GM21529 (cell line): ENCODE measurements around the gene STMP1.
"Not testable (repeated sequence)": the region's sequence is repeated elsewhere in the genome, so short reads cannot be mapped to it uniquely, and the experiment has no call there.

Experiments used
- ATAC-seq: cut with Tn5 transposase; IDR thresholded peaks from one replicate; pipeline ENCODE4 v1.9.1; 2021; ENCODE audit not compliant: unreplicated experiment

STMP1 gene

DNA sequence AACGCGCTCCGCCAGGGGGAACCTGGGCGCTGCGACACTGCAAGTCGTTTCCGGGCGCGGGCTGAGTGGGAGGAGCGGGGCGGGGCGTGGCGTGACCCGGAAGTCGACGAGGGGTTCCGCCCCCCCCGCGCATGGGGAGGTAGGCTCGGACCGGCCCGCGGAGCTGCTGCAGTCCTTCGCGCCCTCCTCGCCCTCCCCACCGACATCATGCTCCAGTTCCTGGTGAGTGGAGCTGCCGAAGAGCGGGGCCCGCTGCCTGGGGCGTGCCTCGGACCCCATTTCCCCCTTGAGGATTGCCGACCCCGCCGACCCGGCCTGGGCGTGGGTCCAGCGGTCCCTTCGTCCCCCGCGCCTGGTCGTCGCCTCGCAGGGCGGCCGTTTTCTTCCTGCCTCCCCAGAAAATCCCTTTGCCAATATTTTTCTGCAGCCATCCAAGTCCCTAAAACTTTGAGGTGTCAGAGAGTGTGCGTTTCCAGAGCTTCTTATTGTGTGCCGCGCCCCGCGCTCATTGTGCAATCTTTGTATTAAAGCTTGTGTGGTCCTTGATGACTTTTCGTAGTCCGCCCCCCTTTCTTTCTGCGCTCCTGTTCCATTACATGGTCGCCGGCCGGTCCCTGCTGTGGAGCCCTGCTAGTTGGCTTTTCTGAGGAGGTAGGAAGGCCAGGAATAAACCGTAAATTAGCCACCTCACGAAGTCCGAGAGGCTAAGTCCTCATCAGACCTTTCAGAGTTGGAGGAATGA lies at the start of gene STMP1:
TSS of gene STMP1 (plus strand) at position 142 of the 742 bp plus-strand sequence.
- ATAC-seq = peak; percentile 94

GRCh38 chr7:135616136-135616535 lies 46.2 kb upstream of the STMP1 start:
- no peak for ATAC-seq

GRCh38 chr7:135617781-135618180 lies 44.5 kb upstream of the STMP1 start:
- ATAC-seq = no peak

GRCh38 chr7:135618510-135618909 lies 43.8 kb upstream of the STMP1 start:
- no peak for ATAC-seq

DNA sequence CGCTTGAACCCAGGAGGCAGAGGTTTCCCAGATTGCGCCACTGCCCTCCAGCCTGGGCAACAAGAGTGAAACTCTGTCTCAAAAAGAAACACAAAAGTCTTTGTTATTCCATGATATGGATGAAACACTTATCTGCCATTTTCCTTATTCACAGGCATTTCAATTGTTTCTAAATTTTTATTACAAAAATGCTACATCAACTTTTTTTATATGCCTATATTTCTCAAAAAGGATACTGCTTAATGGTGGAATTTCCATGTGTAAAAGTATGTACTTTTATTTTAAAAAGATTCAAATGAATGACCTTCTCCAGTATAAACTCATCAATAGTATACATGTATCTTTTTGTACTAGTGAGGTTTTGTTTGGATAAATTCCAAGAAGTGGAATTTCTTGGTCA lies 41.9 kb upstream of the STMP1 start:
- no peak for ATAC-seq

DNA sequence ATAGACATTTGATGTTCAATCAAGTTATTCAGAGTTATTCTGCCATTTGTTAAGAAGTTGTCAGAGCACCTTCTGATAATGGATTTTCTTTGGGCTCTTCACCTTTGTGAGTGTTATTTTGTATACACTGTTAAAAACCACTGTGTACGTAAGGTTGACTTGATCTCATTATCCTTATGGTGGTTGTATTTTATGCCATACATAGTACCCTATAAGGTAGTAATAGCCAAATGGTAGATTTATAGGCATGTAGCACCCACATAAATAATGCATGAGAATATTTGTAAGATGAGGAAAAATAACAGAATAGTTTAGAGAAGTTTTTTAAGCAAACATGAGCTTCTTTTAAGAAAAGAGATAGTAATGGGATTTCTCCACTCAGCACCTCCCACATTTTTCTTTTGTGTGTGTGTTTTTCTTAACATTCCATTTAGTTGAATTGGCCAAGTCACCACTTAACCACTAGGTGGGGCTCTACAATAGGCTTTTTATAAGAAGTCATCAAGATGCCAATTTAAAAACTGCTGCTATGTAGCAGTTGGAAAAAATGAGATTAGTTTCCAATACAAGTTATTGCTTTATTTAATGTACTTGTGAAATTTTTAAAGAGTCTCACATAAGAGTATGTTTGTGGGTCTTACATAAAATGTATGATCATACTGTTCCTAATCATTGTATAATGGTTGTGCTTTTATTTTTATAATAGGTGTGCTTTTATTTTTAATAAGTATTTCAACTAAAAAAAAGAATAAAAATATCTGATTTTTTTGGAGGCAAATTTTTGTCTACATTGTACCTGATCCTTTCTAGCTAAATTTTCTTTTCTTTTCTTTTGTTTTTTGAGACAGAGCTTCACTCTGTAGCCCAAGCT lies 41.1 kb upstream of the STMP1 start:
- no peak for ATAC-seq

- no peak for ATAC-seq
Observed at GRCh38 chr7:135634191-135634878, 28.0 kb upstream of the STMP1 start.

- not testable (repeated sequence) for ATAC-seq
Observed at GRCh38 chr7:135639690-135640089, 22.6 kb upstream of the STMP1 start.

GRCh38 chr7:135644154-135644553 lies 18.2 kb upstream of the STMP1 start:
- ATAC-seq = no peak

DNA sequence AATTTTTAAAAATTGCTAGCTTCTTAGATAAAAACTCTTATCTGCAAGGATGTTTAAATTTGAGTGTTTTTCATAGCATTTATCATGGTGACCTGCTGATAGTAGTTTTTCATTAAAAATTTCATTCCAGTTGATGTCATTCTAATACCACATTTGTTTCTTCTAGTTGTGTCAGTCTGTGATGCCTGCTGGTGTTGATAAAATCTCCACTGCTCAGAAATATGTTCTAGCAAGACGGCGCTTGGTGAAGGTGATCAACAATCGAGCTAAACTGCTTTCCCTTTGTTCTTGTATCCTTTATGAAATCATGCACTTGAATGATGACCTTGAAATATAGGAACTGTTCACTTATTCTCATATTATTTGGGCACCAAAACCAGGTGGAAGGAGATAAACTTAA lies 17.6 kb upstream of the STMP1 start:
- ATAC-seq = no peak

DNA sequence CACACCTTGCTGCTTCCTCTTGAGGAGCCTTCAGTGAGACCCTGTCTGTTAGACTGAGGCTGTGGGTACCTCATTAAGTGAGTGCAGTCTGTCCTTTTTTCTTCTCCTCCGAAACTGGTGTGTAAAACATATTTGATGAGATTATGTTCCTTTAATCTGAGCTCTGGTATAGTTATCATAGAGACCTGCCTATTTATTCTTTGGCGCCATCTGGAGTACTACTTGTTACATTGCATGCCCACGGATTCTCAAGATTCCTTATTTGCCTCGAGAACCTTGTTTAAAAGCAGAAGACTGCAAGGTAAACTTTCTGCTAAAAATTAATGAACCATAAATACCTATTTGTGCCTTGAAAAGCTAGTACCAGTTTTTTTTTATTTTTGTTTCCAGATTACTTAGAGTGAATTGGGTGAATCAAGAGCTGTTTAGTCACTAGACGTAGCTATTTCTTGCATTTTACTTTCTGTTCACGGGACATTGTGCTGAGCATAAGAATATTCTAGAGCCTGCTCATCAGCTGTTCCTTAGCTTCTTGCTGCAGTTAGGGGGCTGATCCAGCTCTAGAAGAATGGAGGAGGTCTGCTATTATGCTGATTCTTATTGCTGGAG lies 16.9 kb upstream of the STMP1 start:
- no peak for ATAC-seq

DNA sequence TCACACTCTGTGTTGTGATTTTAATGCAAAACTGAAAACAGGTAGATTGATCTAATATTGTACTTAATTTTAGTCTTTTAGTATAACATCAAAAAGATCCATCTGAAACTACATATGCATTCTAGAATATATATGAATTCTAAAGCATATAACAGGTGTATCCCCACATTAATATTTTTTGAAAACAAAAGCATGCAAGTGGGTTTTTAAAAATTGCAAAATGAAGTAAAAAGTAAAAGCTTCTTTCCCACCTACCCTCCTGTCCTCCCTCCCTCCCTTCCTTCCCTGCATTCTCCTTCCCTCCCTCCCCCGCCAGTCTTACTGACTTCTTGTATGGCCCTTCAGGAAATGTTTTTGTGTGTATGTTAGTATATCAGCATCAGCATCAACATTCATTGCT lies 14.6 kb upstream of the STMP1 start:
- no peak for ATAC-seq

- ATAC-seq = no peak
Observed at GRCh38 chr7:135648235-135648634, 14.1 kb upstream of the STMP1 start.

DNA sequence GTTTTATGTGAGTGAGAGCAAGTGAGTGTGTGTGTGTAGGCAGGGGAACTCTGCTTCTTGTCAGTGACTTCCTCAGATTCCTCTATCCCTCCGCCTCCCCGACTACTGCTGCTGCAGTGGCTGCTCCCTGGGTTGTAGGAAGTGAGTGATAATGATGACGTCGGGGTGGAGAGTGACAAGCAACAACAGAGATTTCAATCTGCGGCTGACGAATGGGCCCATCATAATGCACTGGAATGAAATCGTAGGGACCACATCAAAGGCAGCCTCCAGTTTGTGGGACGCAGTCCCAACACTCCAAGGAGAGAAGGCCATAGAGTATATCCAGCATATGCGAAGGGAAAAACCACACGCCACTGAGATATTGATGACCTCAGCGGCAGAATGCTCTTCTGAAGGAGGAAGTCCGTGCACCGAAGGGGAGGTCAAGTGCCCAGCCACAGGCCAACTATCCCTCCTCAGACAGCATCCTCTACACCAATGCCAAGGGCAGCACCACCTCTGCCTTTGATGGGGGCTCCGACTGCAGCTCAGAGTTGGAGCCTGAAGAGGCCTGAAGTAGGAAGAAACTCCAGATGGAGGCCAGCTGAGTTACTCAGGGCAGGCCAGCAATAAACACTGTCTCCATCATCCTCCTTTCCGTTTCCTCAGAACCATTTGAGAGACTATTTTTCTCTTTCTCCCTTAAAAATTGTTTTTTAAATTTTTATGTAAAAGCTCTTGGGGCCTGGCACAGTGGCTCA lies 11.3 kb upstream of the STMP1 start:
- ATAC-seq = no peak

- ATAC-seq = no peak
Observed at GRCh38 chr7:135653340-135654080, 8.8 kb upstream of the STMP1 start.

- no peak for ATAC-seq
Observed at GRCh38 chr7:135658564-135658963, 3.8 kb upstream of the STMP1 start.

DNA sequence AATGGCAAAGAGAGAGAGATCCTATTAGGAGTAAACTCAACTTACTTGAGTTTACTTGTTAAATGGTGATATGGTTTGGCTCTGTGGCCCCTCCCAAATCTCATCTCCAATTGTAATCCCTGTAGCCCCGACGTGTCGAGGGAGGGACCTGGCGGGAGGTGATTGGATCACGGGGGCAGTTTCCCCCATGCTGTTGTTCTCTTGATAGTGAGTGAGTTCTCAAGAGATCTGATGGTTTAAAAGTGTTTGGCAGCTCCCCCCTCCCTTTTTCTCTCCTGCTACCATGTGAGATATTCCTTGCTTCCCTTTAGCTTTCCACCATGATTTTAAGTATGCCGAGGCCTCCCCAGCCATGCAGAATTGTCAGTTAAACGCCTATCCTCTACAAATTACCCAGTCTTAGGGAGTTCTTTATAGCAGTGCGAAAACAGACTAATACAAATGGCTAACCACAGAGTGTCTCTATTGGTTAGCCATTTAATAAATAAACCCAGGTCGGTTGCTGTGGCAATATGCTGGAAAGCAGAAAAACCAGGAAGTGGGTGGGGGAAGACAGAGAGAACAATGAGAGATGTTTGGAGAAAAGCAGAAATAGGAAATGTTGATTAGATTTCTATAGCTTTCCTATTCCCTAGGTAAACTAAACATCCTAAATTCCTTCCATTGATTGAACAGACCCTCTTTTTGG lies 3.0 kb upstream of the STMP1 start:
- ATAC-seq = no peak

- ATAC-seq = peak; percentile 11
Observed at GRCh38 chr7:135661311-135662122, 797 bp upstream of the STMP1 start.

DNA sequence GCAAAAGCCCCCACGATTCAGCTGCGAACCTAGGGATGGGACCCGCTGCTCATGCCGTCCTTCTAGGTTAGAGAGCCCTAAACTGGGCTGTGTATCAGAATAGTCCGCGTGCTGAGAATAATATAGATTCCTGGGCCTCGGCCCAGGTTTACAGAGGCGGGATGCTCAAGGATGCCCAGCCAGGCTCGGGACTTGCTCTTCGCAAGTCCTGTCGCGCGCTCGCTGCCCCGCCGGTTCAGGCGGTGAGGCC lies 266 bp upstream of the STMP1 start:
- ATAC-seq = no peak
